22Rv1 (cell line): ENCODE measurements around the gene GRIA4.
"Not testable (repeated sequence)": the region's sequence is repeated elsewhere in the genome, so short reads cannot be mapped to it uniquely, and the experiment has no call there.

Experiments
- H3K27ac ChIP-seq: fragments of 450-650 bp; 2 replicates; pipeline ENCODE4 v1.5.1; 2017
- ZFX ChIP-seq: fragments of 450-650 bp; IDR thresholded peaks from 2 replicates; pipeline ENCODE4 v1.6.1; 2017; ENCODE audit warnings: antibody characterized with exemption, borderline replicate concordance
- TF ChIP-seq, protein P1 (sequence below): fragments of 450-650 bp; IDR thresholded peaks from 2 replicates; pipeline ENCODE4 v1.5.1; 2017; ENCODE audit warnings: mild to moderate bottlenecking

Gene GRIA4

DNA sequence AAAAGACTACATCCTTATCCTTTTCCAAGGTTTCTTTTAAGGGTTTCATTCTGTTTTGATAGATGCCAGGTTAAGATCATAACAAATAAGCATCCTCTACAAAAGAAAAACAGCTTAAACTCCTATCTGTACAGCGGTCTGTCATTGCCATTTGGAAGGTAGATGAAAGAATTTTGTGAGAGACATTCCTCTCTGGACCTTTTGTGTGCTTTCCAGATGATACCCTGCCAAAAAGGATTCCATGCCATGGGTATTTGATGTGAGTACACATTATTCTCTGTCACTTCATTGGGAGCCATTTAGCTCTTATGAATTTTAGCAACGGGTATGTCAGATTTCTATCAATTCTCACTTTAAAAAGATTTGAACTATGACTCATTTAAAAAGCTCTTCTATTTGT is 153.7 kb downstream of the GRIA4 start:
- no peak for TF ChIP-seq ZFX
- TF ChIP-seq, protein P1, sequence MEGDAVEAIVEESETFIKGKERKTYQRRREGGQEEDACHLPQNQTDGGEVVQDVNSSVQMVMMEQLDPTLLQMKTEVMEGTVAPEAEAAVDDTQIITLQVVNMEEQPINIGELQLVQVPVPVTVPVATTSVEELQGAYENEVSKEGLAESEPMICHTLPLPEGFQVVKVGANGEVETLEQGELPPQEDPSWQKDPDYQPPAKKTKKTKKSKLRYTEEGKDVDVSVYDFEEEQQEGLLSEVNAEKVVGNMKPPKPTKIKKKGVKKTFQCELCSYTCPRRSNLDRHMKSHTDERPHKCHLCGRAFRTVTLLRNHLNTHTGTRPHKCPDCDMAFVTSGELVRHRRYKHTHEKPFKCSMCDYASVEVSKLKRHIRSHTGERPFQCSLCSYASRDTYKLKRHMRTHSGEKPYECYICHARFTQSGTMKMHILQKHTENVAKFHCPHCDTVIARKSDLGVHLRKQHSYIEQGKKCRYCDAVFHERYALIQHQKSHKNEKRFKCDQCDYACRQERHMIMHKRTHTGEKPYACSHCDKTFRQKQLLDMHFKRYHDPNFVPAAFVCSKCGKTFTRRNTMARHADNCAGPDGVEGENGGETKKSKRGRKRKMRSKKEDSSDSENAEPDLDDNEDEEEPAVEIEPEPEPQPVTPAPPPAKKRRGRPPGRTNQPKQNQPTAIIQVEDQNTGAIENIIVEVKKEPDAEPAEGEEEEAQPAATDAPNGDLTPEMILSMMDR = no peak
- no peak overlapping the region for H3K27ac ChIP-seq

GRCh38 chr11:105767931-105768330 is 158.1 kb downstream of the GRIA4 start:
- TF ChIP-seq, protein P1 = no peak
- TF ChIP-seq ZFX = no peak
- H3K27ac ChIP-seq = no peak overlapping the region

GRCh38 chr11:105769627-105770026 is 159.8 kb downstream of the GRIA4 start:
- no peak for TF ChIP-seq ZFX
- TF ChIP-seq, protein P1 = no peak
- no peak overlapping the region for H3K27ac ChIP-seq

- H3K27ac ChIP-seq = not testable (repeated sequence)
Measured at GRCh38 chr11:105773452-105773851, 163.6 kb downstream of the GRIA4 start.

DNA sequence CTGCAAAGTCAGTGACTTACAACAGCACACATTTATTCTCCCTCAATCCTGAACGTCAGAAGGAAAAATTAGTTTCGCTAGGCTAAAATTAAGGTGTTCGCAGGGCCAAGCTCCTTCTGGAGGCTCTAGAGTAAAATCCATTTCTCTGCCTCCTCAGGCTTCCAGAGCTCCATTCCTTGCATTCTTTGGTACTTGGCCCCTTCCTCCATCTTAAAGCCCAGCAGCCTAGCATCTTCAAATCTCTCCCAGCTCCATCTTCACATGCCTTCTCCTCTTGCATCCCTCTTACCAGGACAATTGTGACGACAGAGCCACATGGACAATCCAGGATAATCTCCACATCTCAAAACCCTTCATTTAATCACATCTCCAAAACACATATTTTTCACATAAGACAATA is 165.0 kb downstream of the GRIA4 start:
- H3K27ac ChIP-seq = no peak overlapping the region
- TF ChIP-seq, protein P1 = no peak
- TF ChIP-seq ZFX = no peak

- no peak overlapping the region for H3K27ac ChIP-seq
- TF ChIP-seq, protein P1 = no peak
- no peak for TF ChIP-seq ZFX
Measured at GRCh38 chr11:105780781-105781525, 171.1 kb downstream of the GRIA4 start.

DNA sequence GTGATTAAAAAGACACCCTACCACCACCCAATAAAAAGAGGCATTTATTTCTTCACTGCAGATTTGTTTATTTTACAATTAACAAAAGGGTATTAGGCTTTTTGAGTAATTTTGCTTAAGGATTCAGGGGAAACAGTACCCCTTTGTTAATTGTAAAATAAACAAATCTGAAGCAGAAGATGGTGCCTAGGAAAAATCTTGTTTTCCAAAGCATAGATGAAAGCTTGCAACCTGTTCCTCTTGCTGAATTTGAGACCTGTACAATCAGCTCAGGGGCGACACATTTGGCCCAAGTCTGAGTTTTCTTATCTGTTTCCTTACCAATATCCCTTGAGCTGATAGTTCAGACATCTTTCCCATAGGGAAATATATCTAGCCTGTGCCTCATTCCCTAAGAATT is 171.9 kb downstream of the GRIA4 start:
- H3K27ac ChIP-seq = no peak overlapping the region

More for the DNA sequence above, 171.9 kb downstream of the GRIA4 start:
- TF ChIP-seq ZFX = no peak
- TF ChIP-seq, protein P1 = no peak
